Peyer's patch (tissue), 4 donors: ENCODE results near the gene RAB8A.

Experiments used
- POLR2A ChIP-seq, 2 donors: fragments of 450-650 bp; IDR thresholded peaks; one replicate each; pipeline ENCODE4 v1.5.1; 2017; ENCODE audit warnings: antibody characterized with exemption in 2 of 2, mild to moderate bottlenecking in 2 of 2, moderate library complexity in 2 of 2
- TF ChIP-seq, protein P1 (sequence below), 6 experiments: fragments of 450-650 bp in 4 of 6; fragments of 200-600 bp in 2 of 6; sonication (generic) in 1 of 6; IDR thresholded peaks; one replicate each; pipeline ENCODE4 v1.5.1; 2017 to 2019; ENCODE audit warnings: antibody characterized with exemption in 6 of 6, mild to moderate bottlenecking in 3 of 6, moderate library complexity in 1 of 6

GRCh38 chr19:16064209-16064889, 47.3 kb upstream of the RAB8A start:
- TF ChIP-seq, protein P1, sequence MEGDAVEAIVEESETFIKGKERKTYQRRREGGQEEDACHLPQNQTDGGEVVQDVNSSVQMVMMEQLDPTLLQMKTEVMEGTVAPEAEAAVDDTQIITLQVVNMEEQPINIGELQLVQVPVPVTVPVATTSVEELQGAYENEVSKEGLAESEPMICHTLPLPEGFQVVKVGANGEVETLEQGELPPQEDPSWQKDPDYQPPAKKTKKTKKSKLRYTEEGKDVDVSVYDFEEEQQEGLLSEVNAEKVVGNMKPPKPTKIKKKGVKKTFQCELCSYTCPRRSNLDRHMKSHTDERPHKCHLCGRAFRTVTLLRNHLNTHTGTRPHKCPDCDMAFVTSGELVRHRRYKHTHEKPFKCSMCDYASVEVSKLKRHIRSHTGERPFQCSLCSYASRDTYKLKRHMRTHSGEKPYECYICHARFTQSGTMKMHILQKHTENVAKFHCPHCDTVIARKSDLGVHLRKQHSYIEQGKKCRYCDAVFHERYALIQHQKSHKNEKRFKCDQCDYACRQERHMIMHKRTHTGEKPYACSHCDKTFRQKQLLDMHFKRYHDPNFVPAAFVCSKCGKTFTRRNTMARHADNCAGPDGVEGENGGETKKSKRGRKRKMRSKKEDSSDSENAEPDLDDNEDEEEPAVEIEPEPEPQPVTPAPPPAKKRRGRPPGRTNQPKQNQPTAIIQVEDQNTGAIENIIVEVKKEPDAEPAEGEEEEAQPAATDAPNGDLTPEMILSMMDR (IDR thresholded peaks at IDR 0.05) = no peak
- TF ChIP-seq POLR2A (IDR thresholded peaks at IDR 0.05) = no peak
